Stomach (tissue), 4 donors: Measurements from ENCODE around the gene ACTN1.

Source experiments
- CTCF ChIP-seq, 7 experiments: fragments of 450-650 bp in 4 of 7; fragments of 200-600 bp in 3 of 7; sonication (generic) in 3 of 7; IDR thresholded peaks; one replicate each; pipeline ENCODE4 v1.5.1; 2016 to 2019; ENCODE audit warnings: antibody characterized with exemption in 7 of 7, control low read depth in 2 of 7, mild to moderate bottlenecking in 1 of 7
- EP300 ChIP-seq: sonication (generic); formaldehyde crosslinking; IDR thresholded peaks from one replicate; pipeline ENCODE4 v1.6.1; 2017; ENCODE audit warnings: antibody characterized with exemption
- POLR2A ChIP-seq, 4 donors: fragments of 450-650 bp; IDR thresholded peaks; one replicate each; pipeline ENCODE4 v1.6.1; 2016; ENCODE audit warnings: antibody characterized with exemption in 4 of 4, control low read depth in 2 of 4, mild to moderate bottlenecking in 1 of 4, moderate library complexity in 1 of 4
- POLR2AphosphoS5 ChIP-seq, 3 donors: sonication (generic); formaldehyde crosslinking; IDR thresholded peaks; one replicate each; pipeline ENCODE4 v1.6.1; 2016; ENCODE audit warnings: antibody characterized with exemption in 3 of 3

- no peak for TF ChIP-seq CTCF (IDR thresholded peaks at IDR 0.05)
- no peak for TF ChIP-seq POLR2A (IDR thresholded peaks at IDR 0.05)
- no peak for TF ChIP-seq EP300
- no peak for TF ChIP-seq POLR2AphosphoS5 (IDR thresholded peaks at IDR 0.05)
Observed at GRCh38 chr14:68906439-68906838, 72.7 kb downstream of the ACTN1 start.
